Measurements from ENCODE around the gene TNFAIP8L3. TPM values are rescaled to one million over a fixed set of nuclear protein-coding genes. Genes with fewer than 3 reads are reported as not detected.

Gene TNFAIP8L3
- total and polyA plus RNA-seq, 9 of the 15 experiments (the other 6 are each of a cell fraction or from before 2014, with no cell fraction given), result 0.13 TPM; not detected in 8

DNA sequence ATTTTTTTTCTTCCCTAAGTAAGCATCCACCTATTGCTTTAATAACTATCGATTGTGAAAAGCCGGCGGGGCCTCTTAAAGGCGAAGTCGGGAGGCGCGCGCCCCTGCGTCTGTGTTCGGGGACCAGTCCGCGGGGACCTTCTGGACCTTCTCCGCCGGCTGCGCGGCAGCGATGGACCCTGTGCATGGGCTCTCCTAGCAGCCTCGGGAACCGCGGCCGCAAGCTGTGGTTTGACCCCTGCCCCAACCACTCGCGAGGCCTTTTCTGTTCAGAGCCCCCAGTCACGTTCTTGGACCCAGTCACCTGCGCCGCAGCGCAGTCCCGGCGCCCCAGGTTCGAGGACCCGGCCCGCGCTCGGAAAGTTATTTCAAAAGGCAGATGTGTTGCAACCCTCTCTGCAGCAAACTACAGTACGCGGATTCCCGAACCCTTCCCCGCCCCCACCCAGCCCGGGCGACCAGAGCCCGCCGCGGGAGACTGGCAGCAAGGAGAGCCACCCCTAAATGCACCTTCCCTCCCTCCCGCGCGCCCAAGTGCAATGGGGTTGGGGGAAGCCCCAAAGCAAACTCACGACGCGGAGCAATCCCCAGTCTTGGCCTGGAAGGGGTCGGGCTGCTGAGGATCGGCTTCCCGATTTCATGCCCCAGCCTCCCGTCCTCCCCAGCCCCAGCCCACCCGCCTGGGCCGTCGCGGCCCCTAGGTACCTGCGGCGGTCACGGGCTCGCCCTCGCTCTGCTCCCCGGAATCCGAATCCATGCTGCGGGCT, 684 bp downstream of the TNFAIP8L3 start:
- intact Hi-C loops (cut with micrococcal nuclease), result no loop called here
- TF ChIP-seq MTA3 (IDR thresholded peaks at IDR 0.05; ENCODE audit: borderline replicate concordance), result no peak
- no peak for TF ChIP-seq ZC3H11A (IDR thresholded peaks at IDR 0.05; ENCODE audit: low read depth, low read length)
- TF ChIP-seq HNRNPLL (IDR thresholded peaks at IDR 0.05; ENCODE audit: low read depth, low read length, poor library complexity, severe bottlenecking), result no peak
- TF ChIP-seq EWSR1 (IDR thresholded peaks at IDR 0.05; ENCODE audit: borderline replicate concordance, low read depth, partially characterized antibody), result no peak
- peak; percentile 15; the same call in 1 of the 2 replicates for TF ChIP-seq POLR2G (IDR thresholded peaks at IDR 0.05; ENCODE audit: low read depth, low read length)
- no peak for TF ChIP-seq SMAD4 (CRISPR knock-in tag; conservative IDR thresholded peaks at IDR 0.05)
- TF ChIP-seq TOE1 (IDR thresholded peaks at IDR 0.05; ENCODE audit: borderline replicate concordance), result no peak
- no peak for TF ChIP-seq TOE1 (CRISPR knock-in tag; IDR thresholded peaks at IDR 0.05; ENCODE audit: borderline replicate concordance, low read depth)
- TF ChIP-seq ZBTB33 (CRISPR knock-in tag; IDR thresholded peaks at IDR 0.05), result 0 out of 2 replicates have a peak, but pooled peaks have one; percentile 25
- TF ChIP-seq ZNF133 (CRISPR knock-in tag; IDR thresholded peaks at IDR 0.05), result no peak
- TF ChIP-seq RBM14 (IDR thresholded peaks at IDR 0.05; ENCODE audit: borderline replicate concordance, insufficient read depth, low read depth, low read length), result no peak
- TF ChIP-seq JUND (IDR thresholded peaks at IDR 0.05; ENCODE audit: borderline replicate concordance, low read depth, low read length), result no peak
- no peak for TF ChIP-seq JUND (tag; IDR thresholded peaks at IDR 0.05; ENCODE audit: borderline replicate concordance, low read depth, low read length)
- Histone ChIP-seq H3K36me3 (ENCODE audit: control insufficient read depth, insufficient read depth, low read length) (no peaks in the 10 kb centered on the region), H3K27me3 (ENCODE audit: control insufficient read depth in 2 of 2, insufficient read depth in 2 of 2, low read length in 2 of 2) (peaks cover 0 to 5% of the 10 kb centered on the region in 2 experiments; a peak in 1 of 5 replicates), H3K9me1 (ENCODE audit: control insufficient read depth, insufficient read depth, low read length) (no peaks in the 10 kb centered on the region), H3K27ac (ENCODE audit: extremely low read depth, low read depth, low read length) (no peak overlapping the region), H3K4me1 (replicated peaks in 1 of 2; ENCODE audit: control insufficient read depth in 2 of 2, insufficient read depth in 2 of 2, low read length in 2 of 2) (peaks cover 0 to 8% of the 10 kb centered on the region in 2 experiments; a peak in 1 of 5 replicates), H3K9ac (ENCODE audit: insufficient read depth in 1 of 2, low read depth in 2 of 2, low read length in 2 of 2) (no peak overlapping the region), H2AFZ (ENCODE audit: low read depth, low read length) (no peak overlapping the region), H3K4me2 (ENCODE audit: insufficient read depth, low read length) (no peak overlapping the region), H3K79me2 (ENCODE audit: control insufficient read depth, insufficient read depth, low read length) (no peaks in the 10 kb centered on the region), H3K4me3 (no peak overlapping the region), H4K20me1 (replicated peaks; ENCODE audit: control insufficient read depth, insufficient read depth, low read length) (0 out of 2 replicates have a peak, but pooled peaks cover 5% of the 10 kb centered on the region), H3K9me3 (replicated peaks; ENCODE audit: control insufficient read depth, insufficient read depth, low read depth, low read length) (no peaks in the 10 kb centered on the region)
- 81% methylated on average over 36 of the region's 65 CpGs for WGBS (ENCODE audit: insufficient coverage, low coverage, missing lambda C conversion rate)
- in situ Hi-C loops (cut with MboI), result no loop called here
- ChIA-PET POLR2A (no interaction called here), CTCF (ENCODE audit: low intra/inter-chr PET ratio) (no interaction called here)
- DNase-seq (ENCODE audit: extremely low read depth in 1 of 4, low spot score in 3 of 4), result no peak
- no peak for FAIRE-seq
- BruUV-seq (replicated peaks), result no TSS peak
- ATAC-seq, result no peak

Measured in K562 (cell line).